IMR-90 (cell line): Measurements from ENCODE around the gene CACNA2D1. TPM values are rescaled to one million over a fixed set of nuclear protein-coding genes. Genes with fewer than 3 reads are reported as not detected.

Source experiments
- ATAC-seq: fragments of 200-7000 bp; cut with Tn5 transposase; 2 replicates; pipeline ENCODE4 v1.9.1; 2020; ENCODE audit warnings: low read depth, mild to moderate bottlenecking, moderate library complexity
- BruUV-seq: library from RNA; stranded (reverse); fragments of 400-500 nt; replicated peaks from 2 replicates; lab custom pipeline; 2021; lab: Mats Ljungman, UMichigan
- CTCF ChIA-PET: fragments of 300-600 bp; formaldehyde crosslinking; extraction: SDS; loops from one replicate; lab custom pipeline; 2021; ENCODE audit warnings: antibody characterized with exemption; lab: Yijun Ruan, JAX
- POLR2A ChIA-PET: fragments of 300-600 bp; sonication (Branson Sonifier 250); formaldehyde crosslinking; loops from one replicate; lab custom pipeline; 2022; ENCODE audit warnings: antibody characterized with exemption; ENCODE audit not compliant: unreplicated experiment; lab: Charles Lee
- DNase-seq: peaks from one replicate; pipeline ENCODE4 v3.0.0; 2013
- H2AFZ ChIP-seq: replicated peaks from 2 replicates; pipeline ENCODE3; 2013; ENCODE audit warnings: low read length, mild to moderate bottlenecking; ENCODE audit not compliant: poor library complexity
- H2AK5ac ChIP-seq: 2 replicates; pipeline ENCODE4 v1.6.1; 2013; ENCODE audit warnings: low read depth, low read length, inconsistent platforms
- H2AK9ac ChIP-seq: replicated peaks from 2 replicates; pipeline ENCODE3; 2013; ENCODE audit warnings: mild to moderate bottlenecking, low read depth, low read length, moderate library complexity; ENCODE audit not compliant: poor library complexity
- H2BK120ac ChIP-seq: 2 replicates; pipeline ENCODE4 v1.6.1; 2013; ENCODE audit warnings: low read depth, low read length, inconsistent platforms
- H2BK15ac ChIP-seq: 3 replicates; pipeline ENCODE4 v1.6.1; 2013; ENCODE audit warnings: low read depth, low read length, inconsistent platforms
- H2BK20ac ChIP-seq: 2 replicates; pipeline ENCODE4 v1.6.1; 2013; ENCODE audit warnings: low read depth, mild to moderate bottlenecking, inconsistent platforms, low read length, moderate library complexity
- H2BK5ac ChIP-seq: 2 replicates; pipeline ENCODE4 v1.6.1; 2013; ENCODE audit warnings: mild to moderate bottlenecking, low read depth, low read length, inconsistent platforms; ENCODE audit not compliant: poor library complexity, severe bottlenecking
- H3K14ac ChIP-seq: replicated peaks from 2 replicates; pipeline ENCODE4 v1.6.1; 2013; ENCODE audit warnings: low read depth, low read length, inconsistent platforms
- H3K18ac ChIP-seq: 2 replicates; pipeline ENCODE4 v1.6.1; 2013; ENCODE audit warnings: low read depth, low read length, control low read depth
- H3K23ac ChIP-seq: 2 replicates; pipeline ENCODE4 v1.6.1; 2013; ENCODE audit warnings: low read depth, low read length, inconsistent platforms
- H3K27ac ChIP-seq: 2 replicates; pipeline ENCODE4 v1.5.1; 2013; ENCODE audit warnings: mild to moderate bottlenecking, control low read depth, low read length; ENCODE audit not compliant: insufficient read depth
- H3K27me3 ChIP-seq: 2 replicates; pipeline ENCODE4 v1.6.1; 2013; ENCODE audit warnings: low read length; ENCODE audit not compliant: control insufficient read depth, insufficient read depth
- H3K36me3 ChIP-seq: 2 replicates; pipeline ENCODE4 v1.6.1; 2013; ENCODE audit warnings: low read length, mixed read lengths; ENCODE audit not compliant: control insufficient read depth, insufficient read depth
- H3K4ac ChIP-seq: 2 replicates; pipeline ENCODE4 v1.6.1; 2013; ENCODE audit warnings: low read depth, low read length, inconsistent platforms
- H3K4me1 ChIP-seq: 2 replicates; pipeline ENCODE4 v1.6.1; 2013; ENCODE audit warnings: low read length, mixed read lengths; ENCODE audit not compliant: control insufficient read depth, insufficient read depth
- H3K4me2 ChIP-seq: 2 replicates; pipeline ENCODE4 v1.6.1; 2013; ENCODE audit warnings: low read depth, mild to moderate bottlenecking, control low read depth, low read length, moderate library complexity
- H3K4me3 ChIP-seq: 2 replicates; pipeline ENCODE4 v1.5.1; 2013; ENCODE audit warnings: low read depth, mild to moderate bottlenecking, control low read depth, low read length, moderate library complexity; ENCODE audit not compliant: insufficient read depth
- H3K56ac ChIP-seq: 2 replicates; pipeline ENCODE4 v1.6.1; 2013; ENCODE audit warnings: low read length, inconsistent platforms; ENCODE audit not compliant: insufficient read depth; ENCODE audit errors: extremely low read depth
- H3K79me1 ChIP-seq, 2 experiments: 2 replicates each; pipeline ENCODE4 v1.6.1; 2013; ENCODE audit warnings: low read length in 2 of 2, inconsistent platforms in 1 of 2, low read depth in 1 of 2
- H3K9ac ChIP-seq: 2 replicates; pipeline ENCODE4 v1.6.1; 2013; ENCODE audit warnings: low read depth, low read length, control low read depth
- H3K9me1 ChIP-seq: 2 replicates; pipeline ENCODE4 v1.6.1; 2013; ENCODE audit warnings: low read length, inconsistent platforms; ENCODE audit not compliant: insufficient read depth
- H3K9me3 ChIP-seq: 2 replicates; pipeline ENCODE4 v1.6.1; 2013; ENCODE audit warnings: low read length; ENCODE audit not compliant: control insufficient read depth, insufficient read depth
- H4K20me1 ChIP-seq: 2 replicates; pipeline ENCODE4 v1.6.1; 2013; ENCODE audit warnings: low read length, inconsistent platforms; ENCODE audit not compliant: insufficient read depth
- H4K5ac ChIP-seq: 2 replicates; pipeline ENCODE4 v1.6.1; 2013; ENCODE audit warnings: mild to moderate bottlenecking, low read depth, low read length, control low read depth
- H4K8ac ChIP-seq, 2 experiments: 2 replicates each; pipeline ENCODE4 v1.6.1; 2013; ENCODE audit warnings: low read depth in 2 of 2, low read length in 2 of 2, control low read depth in 1 of 2, inconsistent platforms in 1 of 2
- H4K91ac ChIP-seq: 2 replicates; pipeline ENCODE4 v1.6.1; 2013; ENCODE audit warnings: low read depth, low read length, inconsistent platforms; ENCODE audit not compliant: insufficient read depth
- BHLHE40 ChIP-seq: fragments of 150-350 bp; IDR thresholded peaks from 2 replicates; pipeline ENCODE4 v1.6.1; 2016; ENCODE audit warnings: mild to moderate bottlenecking, low read depth, low read length
- CEBPB ChIP-seq: IDR thresholded peaks from 2 replicates; pipeline ENCODE4 v1.6.1; 2012; ENCODE audit warnings: low read depth, low read length, improper control_type of control experiment
- CHD1 ChIP-seq: IDR thresholded peaks from 2 replicates; pipeline ENCODE4 v1.6.1; 2012; ENCODE audit warnings: low read depth, low read length, improper control_type of control experiment
- FOS ChIP-seq: fragments of 150-350 bp; IDR thresholded peaks from 2 replicates; pipeline ENCODE4 v1.6.1; 2016; ENCODE audit warnings: low read depth, low read length
- MAFK ChIP-seq: IDR thresholded peaks from 2 replicates; pipeline ENCODE4 v1.6.1; 2012; ENCODE audit warnings: low read depth, low read length, improper control_type of control experiment
- MAZ ChIP-seq: IDR thresholded peaks from 2 replicates; pipeline ENCODE4 v1.6.1; 2012; ENCODE audit warnings: low read depth, mild to moderate bottlenecking, low read length, improper control_type of control experiment, moderate library complexity, borderline replicate concordance
- MXI1 ChIP-seq: IDR thresholded peaks from 2 replicates; pipeline ENCODE4 v1.6.1; 2012; ENCODE audit warnings: low read depth, mild to moderate bottlenecking, low read length, moderate library complexity, borderline replicate concordance
- NFE2L2 ChIP-seq: fragments of 150-350 bp; IDR thresholded peaks from 2 replicates; pipeline ENCODE4 v1.6.1; 2016; ENCODE audit warnings: low read depth, mild to moderate bottlenecking, low read length
- POLR2A ChIP-seq: IDR thresholded peaks from 2 replicates; pipeline ENCODE4 v1.6.1; 2012; ENCODE audit warnings: mild to moderate bottlenecking, low read depth, low read length
- RAD21 ChIP-seq: IDR thresholded peaks from 2 replicates; pipeline ENCODE4 v1.6.1; 2012; ENCODE audit warnings: low read length, improper control_type of control experiment
- RCOR1 ChIP-seq: IDR thresholded peaks from 2 replicates; pipeline ENCODE4 v1.6.1; 2012; ENCODE audit warnings: mild to moderate bottlenecking, low read length, improper control_type of control experiment; ENCODE audit not compliant: insufficient replicate concordance
- RFX5 ChIP-seq: IDR thresholded peaks from 2 replicates; pipeline ENCODE4 v1.8.0; 2012; ENCODE audit warnings: low read depth, mild to moderate bottlenecking, low read length, moderate library complexity
- SMC3 ChIP-seq: fragments of 150-350 bp; IDR thresholded peaks from 2 replicates; pipeline ENCODE4 v1.6.1; 2016; ENCODE audit warnings: low read depth, mild to moderate bottlenecking, antibody characterized with exemption, low read length, moderate library complexity
- WGBS, 2 experiments: methylation state at CpG; one replicate each; pipeline versions ENCODE4 v1.1.5 to v1.1.7; 2013; ENCODE audit warnings: missing lambda C conversion rate in 2 of 2; ENCODE audit not compliant: insufficient read length in 1 of 2; ENCODE audit errors: extremely low coverage in 2 of 2; 5-methylcytosine and 5-hydroxymethylcytosine counted together
- dilution Hi-C: fragments of 300-500 bp; cut with HindIII; formaldehyde crosslinking; loops from one replicate; pipeline ENCODE4 v1.14.3; 2018; ENCODE audit warnings: low sequenced_read_pairs; ENCODE audit not compliant: unreplicated experiment
- in situ Hi-C: fragments of 300-500 bp; cut with MboI; formaldehyde crosslinking; loops from 3 replicates; pipeline ENCODE4 v1.14.3; 2019; ENCODE audit warnings: low sequenced_read_pairs, inconsistent platforms, mixed read lengths
- intact Hi-C: fragments of 100-400 bp; cut with micrococcal nuclease; formaldehyde crosslinking; loops from 2 replicates; pipeline ENCODE4 v1.10.0; 2022
- polyA plus RNA-seq, 3 experiments: library from polyadenylated mRNA; depleted of rRNA; stranded (reverse); fragments of >200 nt; gene quantifications; 2 replicates each; pipeline ENCODE4 v1.2.3, GENCODE V29; 2012; ENCODE audit warnings: low replicate concordance in 1 of 3
- total RNA-seq: library from RNA; depleted of rRNA; stranded (reverse); fragments of >200 nt; gene quantifications from 2 replicates; pipeline ENCODE4 v1.2.3, GENCODE V29; 2012
- TF ChIP-seq, protein P1 (sequence below): conservative IDR thresholded peaks from 2 replicates; pipeline ENCODE4 v1.5.1; 2012; ENCODE audit warnings: mild to moderate bottlenecking, low read depth, low read length, improper control_type of control experiment
- TF ChIP-seq, protein P2 (sequence below): fragments of 150-350 bp; IDR thresholded peaks from 2 replicates; pipeline ENCODE4 v1.6.1; 2016; ENCODE audit warnings: low read depth, mild to moderate bottlenecking, low read length, moderate library complexity, borderline replicate concordance
- TF ChIP-seq, protein P3 (sequence below): fragments of 150-350 bp; IDR thresholded peaks from 2 replicates; pipeline ENCODE4 v1.6.1; 2017; ENCODE audit warnings: mild to moderate bottlenecking, antibody characterized with exemption, low read length, low read depth

CACNA2D1 gene
- total and polyA plus RNA-seq, 2 of the 4 experiments (the other 2 are of a cell fraction) = 5.8 to 21.9 TPM

DNA sequence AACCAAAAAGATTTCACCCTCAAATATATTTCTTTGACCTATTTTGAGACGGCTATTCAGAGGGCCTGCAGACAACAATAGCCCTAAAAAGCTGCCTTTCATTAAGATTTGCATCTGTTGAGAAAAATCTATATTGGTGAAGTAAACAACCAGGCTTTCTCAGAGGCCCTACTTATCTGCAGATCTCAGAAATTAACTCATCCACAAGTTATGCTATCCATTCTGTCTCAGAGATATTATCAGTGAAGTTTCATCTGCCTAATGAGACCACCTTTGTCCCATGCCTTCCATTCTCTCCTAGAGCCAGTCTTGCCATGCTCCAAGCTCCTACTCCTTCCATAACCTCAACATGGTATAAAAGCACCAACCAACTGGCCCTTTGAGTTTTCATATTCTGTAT, 130.3 kb downstream of the CACNA2D1 start:
- POLR2A ChIA-PET = no interaction called here
- H3K79me1 ChIP-seq = peaks cover 0 to 4% of the 10 kb centered on the region in 2 experiments; a peak in 2 of 4 replicates
- no peak overlapping the region for H3K27ac ChIP-seq
- WGBS, 2 experiments = no CpG with 5 or more reads among the region's 1 CpG
- intact Hi-C loops = no loop called here
- no peaks in the 10 kb centered on the region for H3K4me1 ChIP-seq
- H3K18ac ChIP-seq = no peak overlapping the region
- peaks cover 2% of the 10 kb centered on the region; the same call in 1 of the 2 replicates for H3K36me3 ChIP-seq
- H3K14ac ChIP-seq = no peak overlapping the region
- no peak overlapping the region for H2BK15ac ChIP-seq
- H3K4me2 ChIP-seq = no peak overlapping the region
- no peak overlapping the region for H3K23ac ChIP-seq
- TF ChIP-seq NFE2L2 (no peak), MAZ (no peak), MAFK (no peak), RCOR1 (no peak), POLR2A (no peak), MXI1 (no peak), FOS (no peak), CEBPB (no peak), CHD1 (no peak), BHLHE40 (no peak), SMC3 (no peak), RAD21 (no peak), RFX5 (no peak)
- TF ChIP-seq, protein P1, sequence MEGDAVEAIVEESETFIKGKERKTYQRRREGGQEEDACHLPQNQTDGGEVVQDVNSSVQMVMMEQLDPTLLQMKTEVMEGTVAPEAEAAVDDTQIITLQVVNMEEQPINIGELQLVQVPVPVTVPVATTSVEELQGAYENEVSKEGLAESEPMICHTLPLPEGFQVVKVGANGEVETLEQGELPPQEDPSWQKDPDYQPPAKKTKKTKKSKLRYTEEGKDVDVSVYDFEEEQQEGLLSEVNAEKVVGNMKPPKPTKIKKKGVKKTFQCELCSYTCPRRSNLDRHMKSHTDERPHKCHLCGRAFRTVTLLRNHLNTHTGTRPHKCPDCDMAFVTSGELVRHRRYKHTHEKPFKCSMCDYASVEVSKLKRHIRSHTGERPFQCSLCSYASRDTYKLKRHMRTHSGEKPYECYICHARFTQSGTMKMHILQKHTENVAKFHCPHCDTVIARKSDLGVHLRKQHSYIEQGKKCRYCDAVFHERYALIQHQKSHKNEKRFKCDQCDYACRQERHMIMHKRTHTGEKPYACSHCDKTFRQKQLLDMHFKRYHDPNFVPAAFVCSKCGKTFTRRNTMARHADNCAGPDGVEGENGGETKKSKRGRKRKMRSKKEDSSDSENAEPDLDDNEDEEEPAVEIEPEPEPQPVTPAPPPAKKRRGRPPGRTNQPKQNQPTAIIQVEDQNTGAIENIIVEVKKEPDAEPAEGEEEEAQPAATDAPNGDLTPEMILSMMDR = no peak
- TF ChIP-seq, protein P2, sequence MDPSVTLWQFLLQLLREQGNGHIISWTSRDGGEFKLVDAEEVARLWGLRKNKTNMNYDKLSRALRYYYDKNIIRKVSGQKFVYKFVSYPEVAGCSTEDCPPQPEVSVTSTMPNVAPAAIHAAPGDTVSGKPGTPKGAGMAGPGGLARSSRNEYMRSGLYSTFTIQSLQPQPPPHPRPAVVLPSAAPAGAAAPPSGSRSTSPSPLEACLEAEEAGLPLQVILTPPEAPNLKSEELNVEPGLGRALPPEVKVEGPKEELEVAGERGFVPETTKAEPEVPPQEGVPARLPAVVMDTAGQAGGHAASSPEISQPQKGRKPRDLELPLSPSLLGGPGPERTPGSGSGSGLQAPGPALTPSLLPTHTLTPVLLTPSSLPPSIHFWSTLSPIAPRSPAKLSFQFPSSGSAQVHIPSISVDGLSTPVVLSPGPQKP = no peak
- TF ChIP-seq, protein P3, sequence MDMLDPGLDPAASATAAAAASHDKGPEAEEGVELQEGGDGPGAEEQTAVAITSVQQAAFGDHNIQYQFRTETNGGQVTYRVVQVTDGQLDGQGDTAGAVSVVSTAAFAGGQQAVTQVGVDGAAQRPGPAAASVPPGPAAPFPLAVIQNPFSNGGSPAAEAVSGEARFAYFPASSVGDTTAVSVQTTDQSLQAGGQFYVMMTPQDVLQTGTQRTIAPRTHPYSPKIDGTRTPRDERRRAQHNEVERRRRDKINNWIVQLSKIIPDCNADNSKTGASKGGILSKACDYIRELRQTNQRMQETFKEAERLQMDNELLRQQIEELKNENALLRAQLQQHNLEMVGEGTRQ = no peak
- no peak overlapping the region for H3K56ac ChIP-seq
- in situ Hi-C loops = no loop called here
- H3K9me3 ChIP-seq = no peaks in the 10 kb centered on the region
- H2BK120ac ChIP-seq = no peak overlapping the region
- no peak overlapping the region for H2AFZ ChIP-seq
- DNase-seq = no peak
- ATAC-seq = no peak
- dilution Hi-C loops = no loop called here
- no peaks in the 10 kb centered on the region for H4K20me1 ChIP-seq
- no peak overlapping the region for H2BK5ac ChIP-seq
- no peak overlapping the region for H3K4me3 ChIP-seq
- no peak overlapping the region for H2AK9ac ChIP-seq
- no peak overlapping the region for H3K4ac ChIP-seq
- CTCF ChIA-PET = interaction anchor here (0.7 kb wide), 1 partner anchor 292 kb away, joined by 4 read pairs; no protein-coding TSS in a partner anchor
- H3K27me3 ChIP-seq = no peaks in the 10 kb centered on the region
- no peak overlapping the region for H4K8ac ChIP-seq
- no peak overlapping the region for H2AK5ac ChIP-seq
- H2BK20ac ChIP-seq = no peak overlapping the region
- no peak overlapping the region for H4K5ac ChIP-seq
- H4K91ac ChIP-seq = no peak overlapping the region
- BruUV-seq = no TSS peak
- no peak overlapping the region for H3K9ac ChIP-seq
- no peaks in the 10 kb centered on the region; the same call in 1 of the 2 replicates for H3K9me1 ChIP-seq
